ENCODE results near the gene TRIM9. TPM values are rescaled to one million over a fixed set of nuclear protein-coding genes. Genes with fewer than 3 reads are reported as not detected.
A peak's percentile ranks its signal among the peaks of the same experiment; 100 is the strongest.

TRIM9 gene
- total RNA-seq, 1 donor from 2014 or later, result under 0.01 TPM

DNA sequence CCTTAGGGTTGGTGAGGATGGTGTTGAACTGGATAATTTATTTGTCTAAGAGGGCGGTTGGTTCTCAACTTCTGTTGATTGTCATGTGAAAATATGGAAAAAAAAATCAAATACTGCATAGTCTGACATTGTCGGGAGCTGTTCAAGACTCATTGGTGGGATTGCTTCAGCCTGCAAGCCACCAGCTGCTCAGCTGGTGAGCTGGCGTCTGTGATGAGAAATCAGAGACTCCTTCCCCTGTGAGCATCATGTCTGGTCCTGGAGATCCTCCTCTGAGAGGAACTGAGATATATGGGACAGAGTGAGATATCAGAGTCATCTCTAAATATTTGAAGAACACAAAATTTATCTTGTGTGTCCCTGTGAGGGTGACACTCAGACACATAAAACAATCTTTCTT lies 49.9 kb downstream of the TRIM9 start:
- TF ChIP-seq, protein P1, sequence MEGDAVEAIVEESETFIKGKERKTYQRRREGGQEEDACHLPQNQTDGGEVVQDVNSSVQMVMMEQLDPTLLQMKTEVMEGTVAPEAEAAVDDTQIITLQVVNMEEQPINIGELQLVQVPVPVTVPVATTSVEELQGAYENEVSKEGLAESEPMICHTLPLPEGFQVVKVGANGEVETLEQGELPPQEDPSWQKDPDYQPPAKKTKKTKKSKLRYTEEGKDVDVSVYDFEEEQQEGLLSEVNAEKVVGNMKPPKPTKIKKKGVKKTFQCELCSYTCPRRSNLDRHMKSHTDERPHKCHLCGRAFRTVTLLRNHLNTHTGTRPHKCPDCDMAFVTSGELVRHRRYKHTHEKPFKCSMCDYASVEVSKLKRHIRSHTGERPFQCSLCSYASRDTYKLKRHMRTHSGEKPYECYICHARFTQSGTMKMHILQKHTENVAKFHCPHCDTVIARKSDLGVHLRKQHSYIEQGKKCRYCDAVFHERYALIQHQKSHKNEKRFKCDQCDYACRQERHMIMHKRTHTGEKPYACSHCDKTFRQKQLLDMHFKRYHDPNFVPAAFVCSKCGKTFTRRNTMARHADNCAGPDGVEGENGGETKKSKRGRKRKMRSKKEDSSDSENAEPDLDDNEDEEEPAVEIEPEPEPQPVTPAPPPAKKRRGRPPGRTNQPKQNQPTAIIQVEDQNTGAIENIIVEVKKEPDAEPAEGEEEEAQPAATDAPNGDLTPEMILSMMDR (IDR thresholded peaks at IDR 0.05; ENCODE audit: insufficient read depth, low read length, severe bottlenecking), result no peak
- Histone ChIP-seq H3K36me3 (ENCODE audit: control insufficient read depth, insufficient read depth, low read length) (no peaks in the 10 kb centered on the region), H3K4me3 (ENCODE audit: low read depth, low read length) (no peak overlapping the region), H3K27me3 (ENCODE audit: control insufficient read depth, insufficient read depth, low read length) (no peaks in the 10 kb centered on the region)
- FAIRE-seq, result no peak
- DNase-seq (ENCODE audit: low read depth), result no peak

DNA sequence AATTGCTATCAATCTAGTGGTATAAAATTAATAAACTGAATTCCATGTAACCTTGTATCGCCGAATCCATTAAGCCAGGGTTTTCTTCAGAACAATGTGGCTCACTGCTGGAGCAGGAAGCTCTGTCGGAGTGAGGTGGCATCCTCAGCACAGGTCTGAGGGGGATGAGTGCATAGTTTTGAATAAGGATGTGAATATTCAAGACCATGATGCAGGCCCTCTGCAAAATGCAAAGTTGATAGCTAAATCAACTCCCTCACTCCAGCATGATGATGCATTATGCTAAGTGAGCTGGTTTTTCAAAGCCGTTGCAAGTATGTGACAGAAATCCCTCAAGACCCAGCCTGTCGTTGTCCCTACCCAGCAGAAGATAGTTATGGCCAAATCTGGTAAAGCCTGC lies 53.0 kb downstream of the TRIM9 start:
- TF ChIP-seq, protein P1 (IDR thresholded peaks at IDR 0.05; ENCODE audit: insufficient read depth, low read length, severe bottlenecking), result no peak
- no peaks in the 10 kb centered on the region for H3K36me3 ChIP-seq (ENCODE audit: control insufficient read depth, insufficient read depth, low read length)
- no peaks in the 10 kb centered on the region for H3K27me3 ChIP-seq (ENCODE audit: control insufficient read depth, insufficient read depth, low read length)
- H3K4me3 ChIP-seq (ENCODE audit: low read depth, low read length), result no peak overlapping the region
- FAIRE-seq, result no peak
- no peak for DNase-seq (ENCODE audit: low read depth)

DNA sequence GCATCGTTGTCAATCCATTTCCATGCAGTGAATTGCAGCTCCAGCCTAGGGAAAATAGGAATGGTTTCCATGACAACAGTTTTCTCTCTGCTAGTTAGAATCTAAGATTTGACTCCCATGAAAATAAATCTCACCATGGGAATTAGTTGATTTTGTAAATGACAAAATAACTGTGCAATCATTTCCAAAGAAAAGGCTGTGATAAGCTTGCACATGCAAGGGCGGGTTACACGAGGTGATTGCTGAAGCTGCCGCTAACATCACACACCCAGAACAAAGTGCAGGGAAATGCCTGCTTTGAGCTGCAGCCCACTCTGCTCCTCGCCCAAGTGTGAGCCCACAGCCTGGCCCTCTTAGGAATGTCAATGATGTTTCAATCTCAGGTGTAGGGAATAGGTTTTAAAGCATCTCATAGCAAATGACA lies 53.8 kb downstream of the TRIM9 start:
- no peak for FAIRE-seq

DNA sequence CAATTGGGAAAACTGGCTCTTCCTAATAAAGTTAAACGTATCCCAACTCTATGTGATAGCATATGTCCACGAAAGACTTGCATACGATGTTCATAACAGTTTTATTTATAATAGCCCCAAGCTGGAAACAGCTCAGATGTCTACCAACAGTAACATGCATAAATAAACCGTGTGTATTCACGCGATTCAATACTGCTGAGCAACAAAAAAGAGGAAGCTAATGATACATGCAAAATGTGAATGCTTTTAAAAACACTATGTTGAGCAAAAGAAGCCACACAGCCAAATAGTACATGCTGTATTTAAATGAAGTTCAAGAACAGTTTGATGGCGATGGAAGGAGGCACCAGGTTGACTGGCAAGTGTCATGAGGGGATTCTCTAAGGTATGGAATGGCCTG lies 55.7 kb downstream of the TRIM9 start:
- TF ChIP-seq, protein P1 (IDR thresholded peaks at IDR 0.05; ENCODE audit: insufficient read depth, low read length, severe bottlenecking), result no peak
- H3K27me3 ChIP-seq (ENCODE audit: control insufficient read depth, insufficient read depth, low read length), result no peaks in the 10 kb centered on the region
- H3K4me3 ChIP-seq (ENCODE audit: low read depth, low read length), result no peak overlapping the region
- DNase-seq (ENCODE audit: low read depth) (no peak), FAIRE-seq (peak; percentile 83)
- H3K36me3 ChIP-seq (ENCODE audit: control insufficient read depth, insufficient read depth, low read length), result no peaks in the 10 kb centered on the region

More for the DNA sequence above, 53.8 kb downstream of the TRIM9 start:
- Histone ChIP-seq H3K36me3 (ENCODE audit: control insufficient read depth, insufficient read depth, low read length) (no peaks in the 10 kb centered on the region), H3K27me3 (ENCODE audit: control insufficient read depth, insufficient read depth, low read length) (no peaks in the 10 kb centered on the region), H3K4me3 (ENCODE audit: low read depth, low read length) (no peak overlapping the region)
- TF ChIP-seq, protein P1 (IDR thresholded peaks at IDR 0.05; ENCODE audit: insufficient read depth, low read length, severe bottlenecking), result no peak
- no peak for DNase-seq (ENCODE audit: low read depth)

DNA sequence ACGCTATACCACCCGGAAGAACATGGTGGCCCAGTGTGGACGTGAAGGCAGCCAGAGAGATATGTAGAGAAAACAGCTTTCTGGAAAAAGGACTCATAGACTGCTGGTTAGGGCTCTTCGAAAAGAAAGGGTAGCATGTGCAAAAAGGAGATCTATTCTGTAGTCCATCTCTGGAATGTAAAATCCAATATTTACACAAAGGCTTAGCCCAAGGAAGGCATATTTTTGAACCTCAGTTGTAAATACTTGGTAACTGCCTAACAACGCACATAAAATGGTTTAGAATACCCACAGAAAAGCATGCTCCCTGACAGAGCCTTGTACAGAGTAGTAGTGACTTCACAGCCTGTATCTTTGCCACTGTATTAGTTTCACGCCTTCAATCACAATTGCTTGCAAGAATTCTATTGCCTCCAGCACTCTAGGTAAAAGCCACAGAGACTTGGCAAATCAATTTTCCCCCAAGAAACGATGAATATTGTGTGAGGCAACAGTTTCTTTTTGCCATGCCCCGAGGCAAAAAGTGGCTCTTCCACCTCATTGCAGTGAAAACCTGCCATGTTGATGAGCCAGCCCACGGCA lies 59.2 kb downstream of the TRIM9 start:
- FAIRE-seq (no peak), DNase-seq (ENCODE audit: low read depth) (peak; percentile 60)
- no peak overlapping the region for H3K4me3 ChIP-seq (ENCODE audit: low read depth, low read length)
- TF ChIP-seq, protein P1 (IDR thresholded peaks at IDR 0.05; ENCODE audit: insufficient read depth, low read length, severe bottlenecking), result no peak
- H3K27me3 ChIP-seq (ENCODE audit: control insufficient read depth, insufficient read depth, low read length), result no peaks in the 10 kb centered on the region
- H3K36me3 ChIP-seq (ENCODE audit: control insufficient read depth, insufficient read depth, low read length), result no peaks in the 10 kb centered on the region
